Left cardiac atrium (tissue), 4 donors: ENCODE results near the gene SPDEF. TPM values are rescaled to one million over a fixed set of nuclear protein-coding genes. Genes with fewer than 3 reads are reported as not detected.

ENCODE experiments used
- ATAC-seq, 2 donors: fragments of 200-7000 bp; cut with Tn5 transposase; one replicate each; pipeline ENCODE4 v1.9.1; 2020; ENCODE audit warnings: mild to moderate bottlenecking in 2 of 2, moderate library complexity in 2 of 2
- DNase-seq: peaks from one replicate; pipeline ENCODE4 v3.0.0-alpha.2; 2020
- intact Hi-C, 2 donors: fragments of 100-400 bp; cut with DNase I; formaldehyde crosslinking; loops; one replicate each; pipeline versions ENCODE4 v1.14.1 to v1.15.1; 2022 to 2023
- total RNA-seq, 2 donors: library from RNA; stranded (reverse); fragmentation: NEBNext Ultra II Directional; extraction: Animal tissue kit (Norgen Biotek cat#: 25700); gene quantifications; one replicate each; pipeline ENCODE4 v1.2.1, GENCODE V29; 2021
- donor health status: DM: no; HTN: yes; CAD: no.
- donor health status: DM: no; HTN: yes; CAD: no; lungs with severe emphysema.
- donor health status: DM: yes; HTN: yes; CAD: no.
- donor health status: Dilated cardiomyopathy.

SPDEF gene
- total RNA-seq, 2 donors from 2014 or later, result 0.16 TPM; not detected in 1

- no peak for ATAC-seq
- DNase-seq, result no peak
- intact Hi-C loops, result no loop called here
Observed at GRCh38 chr6:34552620-34553019, 3.5 kb downstream of the SPDEF start.

DNA sequence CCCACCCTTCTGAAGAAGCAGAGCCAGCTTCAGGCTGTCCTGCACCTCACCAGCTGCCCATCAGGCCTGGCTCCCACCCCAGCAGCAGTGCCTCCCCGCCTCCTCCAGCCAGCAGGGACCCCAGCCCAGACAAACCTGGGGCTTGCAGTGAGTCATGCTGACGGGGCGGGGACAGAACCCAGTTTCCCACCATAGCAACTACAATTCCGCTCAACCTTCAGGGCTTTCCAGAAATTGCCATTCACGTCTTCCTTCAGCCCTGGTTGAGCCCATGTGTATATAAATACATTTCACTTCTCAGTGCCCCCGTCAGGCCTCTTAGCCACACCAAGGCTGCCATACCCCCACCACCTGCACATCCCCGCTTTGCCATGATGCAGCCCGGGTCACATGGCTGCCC, 4.4 kb downstream of the SPDEF start:
- ATAC-seq, result no peak
- intact Hi-C loops, result no loop called here

DNA sequence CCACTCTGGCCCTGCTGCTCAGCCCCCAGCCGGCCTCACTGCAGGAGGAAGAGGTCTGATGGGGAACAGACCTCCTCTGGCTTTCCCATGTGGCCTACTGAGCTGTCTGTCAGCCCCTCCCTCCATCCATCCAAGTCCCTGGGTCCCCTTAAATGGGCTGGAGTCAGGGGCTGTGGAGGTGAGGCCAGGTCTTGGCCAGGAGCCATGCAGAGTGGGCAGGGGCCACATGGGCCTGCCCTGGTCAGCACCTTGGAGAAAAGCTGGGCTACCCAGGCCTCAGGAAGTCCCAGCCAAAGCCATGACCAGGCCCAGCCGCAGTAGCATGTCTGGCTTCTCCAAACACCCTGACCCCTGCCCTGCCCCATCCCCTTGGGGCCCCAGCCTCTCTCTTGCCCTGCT, 6.3 kb downstream of the SPDEF start:
- no peak for ATAC-seq
- intact Hi-C loops, result no loop called here

More for the DNA sequence above, 4.4 kb downstream of the SPDEF start:
- DNase-seq, result no peak

DNA sequence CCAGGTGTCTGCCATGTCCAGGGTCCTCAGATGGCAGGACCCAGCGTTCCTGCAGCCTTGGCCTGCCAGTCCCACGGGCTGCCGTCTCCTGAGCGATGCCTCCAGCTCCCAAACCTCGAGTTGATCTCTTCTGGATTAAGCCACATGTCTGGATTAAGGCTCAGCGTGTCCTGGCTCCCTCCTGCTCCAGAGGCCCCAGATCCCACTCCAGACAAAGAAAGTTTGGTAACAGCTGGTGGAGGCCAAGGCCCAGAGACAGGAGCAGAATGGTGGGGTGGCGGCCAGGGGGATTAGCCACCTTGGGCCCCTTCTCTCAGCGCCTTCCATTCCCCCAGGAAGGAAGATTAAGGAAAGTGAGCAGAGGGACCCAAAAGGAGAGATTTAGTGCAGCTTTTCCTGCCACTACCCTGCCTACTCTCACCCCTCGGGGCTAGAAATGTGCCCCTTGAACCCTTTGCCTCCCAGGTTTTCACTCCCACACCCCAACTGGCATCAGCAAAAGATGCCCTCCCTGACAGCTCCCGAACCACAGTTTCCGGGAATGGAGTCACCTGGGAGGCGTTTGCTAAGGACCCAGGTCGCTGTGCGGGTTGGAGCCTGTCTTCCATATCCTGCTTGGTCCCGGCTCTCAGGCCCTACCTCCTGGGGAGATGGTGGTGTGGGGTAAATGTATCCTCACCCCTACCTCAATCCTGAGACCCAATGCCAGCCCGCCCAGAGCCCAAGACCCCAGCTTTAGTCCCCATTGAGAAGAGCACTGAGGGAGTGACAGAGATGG, 6.9 kb downstream of the SPDEF start:
- DNase-seq (no peak), ATAC-seq (no peak)
- intact Hi-C loops, result no loop called here

More for the DNA sequence above, 6.3 kb downstream of the SPDEF start:
- no peak for DNase-seq

DNA sequence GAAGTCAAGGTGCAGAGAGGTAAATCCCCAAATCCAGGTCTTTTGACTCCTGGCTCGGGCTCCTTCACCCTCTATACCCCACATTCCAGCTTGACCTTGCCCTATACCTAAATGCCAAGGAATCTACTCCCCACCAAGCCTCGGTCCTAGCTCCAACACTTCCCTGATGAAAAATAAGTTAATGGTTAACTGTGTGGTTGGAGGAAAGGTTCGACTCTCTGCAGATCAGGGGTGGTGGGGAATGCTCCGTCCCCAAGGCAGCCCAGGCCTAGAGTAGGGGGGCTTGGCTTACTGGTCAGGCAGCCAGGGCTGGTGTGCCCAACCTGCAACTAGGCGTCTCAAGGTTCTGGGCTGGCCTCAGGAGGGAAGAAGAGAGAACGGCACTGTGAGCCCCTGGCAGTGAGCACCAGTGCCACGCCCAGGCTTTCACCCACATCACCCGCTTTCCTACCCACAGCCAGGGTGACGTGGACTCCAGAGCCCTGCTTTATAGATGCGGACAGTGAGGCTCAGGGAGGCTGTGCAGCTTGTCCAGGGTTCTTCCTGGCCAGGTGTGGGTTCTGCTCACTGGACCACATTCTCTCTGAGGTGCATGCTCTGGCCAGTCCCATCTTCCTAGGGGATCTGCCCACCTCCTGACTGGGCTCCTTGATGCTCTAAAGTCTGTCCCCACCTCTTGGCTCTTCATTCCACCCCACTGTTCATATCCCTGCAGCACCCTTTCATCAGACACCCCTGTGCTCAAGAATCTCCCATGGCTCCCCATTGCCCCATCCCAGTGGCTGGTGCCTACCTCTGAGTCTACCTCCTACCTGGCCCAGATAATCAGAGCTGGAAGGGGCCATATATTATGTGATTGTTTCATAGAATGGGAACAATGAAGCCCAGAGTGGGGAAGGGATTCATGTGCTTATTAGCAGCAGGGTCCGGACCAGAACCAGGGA, 8.2 kb downstream of the SPDEF start:
- no peak for DNase-seq
- intact Hi-C loops, result no loop called here
- no peak for ATAC-seq

DNA sequence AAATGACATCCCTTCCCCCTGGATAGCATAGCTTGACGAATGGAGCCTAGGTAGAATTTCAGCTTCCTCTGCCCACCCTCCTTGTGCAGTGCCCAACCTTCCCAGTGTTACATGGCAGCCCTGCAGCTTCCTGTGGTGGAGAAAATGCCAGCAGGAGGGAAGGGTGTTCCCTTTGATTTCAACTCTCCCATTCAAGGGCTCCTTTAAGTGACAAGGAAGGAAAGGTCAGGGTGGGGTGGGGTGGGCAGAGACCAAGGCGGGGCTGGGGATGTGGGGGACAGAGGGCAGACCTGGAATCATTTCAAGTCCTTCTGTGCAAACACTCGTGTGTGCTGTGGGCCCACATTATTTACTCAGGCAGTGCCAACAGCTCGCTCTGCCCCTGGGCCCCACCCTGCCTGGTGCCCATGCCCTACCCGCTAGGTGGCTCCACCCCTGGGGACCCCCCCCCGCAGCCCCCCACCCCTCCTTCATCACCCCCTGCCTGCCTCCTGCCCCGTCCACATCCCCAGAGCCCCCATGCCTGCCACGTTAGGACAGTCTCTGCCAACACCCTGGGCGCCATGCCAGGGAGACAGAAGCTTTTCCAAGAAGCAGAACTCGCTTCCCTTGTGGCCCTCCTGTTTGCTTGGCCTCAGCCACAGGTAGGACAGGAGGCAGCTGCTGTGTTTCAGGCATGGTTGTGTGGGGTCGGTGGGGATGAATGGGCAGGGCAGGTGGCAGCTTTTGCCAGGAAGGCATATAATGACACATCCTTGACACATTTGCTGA, 9.4 kb downstream of the SPDEF start:
- ATAC-seq (peak; percentile 36 to 43), DNase-seq (peak; percentile 64)
- intact Hi-C loops, result no loop called here

DNA sequence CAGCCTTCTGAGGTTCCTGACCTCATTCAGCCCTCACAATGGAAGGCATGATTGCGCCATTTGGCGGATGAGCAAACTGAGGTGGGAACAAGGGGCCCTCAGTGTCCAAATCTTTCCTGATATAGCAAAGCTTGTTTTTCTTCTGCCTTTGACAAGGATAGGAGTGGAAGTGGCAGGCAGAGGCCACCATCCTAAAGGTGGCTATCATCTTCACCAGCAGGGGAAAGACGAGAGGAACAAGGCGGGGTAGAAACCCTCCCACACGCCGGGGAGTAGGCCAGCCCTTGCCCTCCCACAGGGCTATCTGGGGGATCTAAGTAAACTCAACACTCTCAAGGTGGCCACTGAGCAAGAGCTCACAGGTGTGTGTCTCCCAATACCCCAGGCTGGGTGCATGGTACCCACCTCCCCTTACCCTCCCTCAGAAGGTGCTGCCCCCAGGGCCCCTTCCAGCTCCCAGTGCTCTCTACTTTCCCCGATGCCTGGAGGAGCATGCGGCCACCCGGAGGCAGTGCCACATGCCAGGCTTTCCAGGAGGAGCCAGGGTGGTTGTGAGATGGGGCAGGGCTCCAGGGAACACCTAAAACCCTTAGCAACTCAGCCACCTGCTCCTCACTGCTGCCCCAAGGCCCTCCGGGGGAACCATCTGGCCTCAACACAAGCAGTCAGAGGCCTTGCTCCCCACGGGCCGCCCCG, 11.2 kb downstream of the SPDEF start:
- DNase-seq (no peak), ATAC-seq (no peak)
- intact Hi-C loops, result no loop called here

DNA sequence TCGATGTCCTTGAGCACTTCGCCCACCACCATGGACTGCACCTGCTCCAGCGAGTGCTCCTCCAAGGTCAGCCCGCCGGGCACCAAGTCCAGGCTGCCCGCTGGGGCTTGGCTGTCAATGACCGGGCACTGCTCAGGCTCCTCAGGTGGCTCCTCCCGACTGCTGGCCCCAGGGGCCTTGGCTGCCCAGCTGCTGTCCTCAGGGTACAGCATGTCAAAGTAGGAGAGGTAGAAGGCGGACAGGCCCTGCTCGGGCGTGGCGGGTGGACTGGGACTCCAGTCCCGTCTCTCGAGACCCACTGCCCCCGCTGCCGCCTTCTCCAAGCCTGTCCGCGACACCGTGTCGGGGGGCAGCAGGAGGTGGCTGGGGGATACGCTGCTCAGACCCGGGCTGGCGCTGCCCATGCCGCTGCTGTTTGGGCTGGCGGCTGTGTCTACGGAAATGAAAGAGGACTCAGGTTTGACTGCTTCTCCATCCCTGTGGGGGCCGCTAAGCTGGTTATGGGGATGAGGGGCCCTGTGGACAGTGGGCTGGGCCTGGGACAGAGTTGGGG, 12.0 kb downstream of the SPDEF start:
- DNase-seq (no peak), ATAC-seq (no peak)
- intact Hi-C loops, result no loop called here

- DNase-seq (no peak), ATAC-seq (no peak)
- intact Hi-C loops, result no loop called here
Observed at GRCh38 chr6:34543421-34543820, 12.7 kb downstream of the SPDEF start.

GRCh38 chr6:34540841-34541240, 15.3 kb downstream of the SPDEF start:
- DNase-seq (no peak), ATAC-seq (no peak)
- intact Hi-C loops, result no loop called here

- no peak for DNase-seq
- intact Hi-C loops, result no loop called here
- no peak for ATAC-seq
Observed at GRCh38 chr6:34540222-34540621, 15.9 kb downstream of the SPDEF start.

DNA sequence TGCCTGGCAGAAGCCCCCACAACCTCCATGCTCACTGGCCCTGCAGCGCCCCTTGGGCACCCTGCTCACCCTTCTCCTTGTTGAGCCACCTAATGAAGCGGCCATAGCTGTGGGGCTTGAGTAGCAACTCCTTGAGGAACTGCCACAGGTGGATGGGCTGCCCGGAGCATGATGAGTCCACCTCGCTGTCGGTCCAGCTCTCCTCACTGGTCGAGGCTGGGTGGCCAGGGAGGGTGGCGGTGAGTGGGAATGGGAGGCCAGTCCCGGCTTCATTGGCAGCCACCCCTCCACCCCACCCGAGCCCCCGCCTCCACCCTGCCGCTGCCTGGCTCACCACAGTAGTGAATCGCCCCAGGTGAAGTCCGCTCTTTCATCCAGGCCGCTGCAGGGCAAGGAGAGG, 16.9 kb downstream of the SPDEF start:
- ATAC-seq (no peak), DNase-seq (no peak)
- intact Hi-C loops, result no loop called here

DNA sequence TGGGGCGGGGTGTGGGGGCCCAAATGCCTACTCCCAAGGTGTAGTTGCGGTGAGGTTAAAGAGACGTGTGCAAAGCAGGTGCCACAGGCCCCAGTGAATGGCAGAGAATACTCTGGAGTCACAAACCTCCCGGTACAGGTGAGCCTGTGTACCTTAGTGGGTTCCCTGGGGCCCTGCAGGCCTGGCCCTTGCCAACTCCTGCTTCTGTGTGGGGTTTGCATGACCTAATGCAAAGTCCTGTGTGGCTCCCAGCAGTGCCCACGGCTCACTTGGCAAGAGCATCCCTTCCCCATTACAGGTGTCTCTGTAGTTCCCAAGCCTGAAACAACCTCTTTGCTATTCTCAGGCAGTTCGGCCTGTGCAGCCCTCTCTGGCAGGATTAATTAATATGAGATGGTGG, 17.5 kb downstream of the SPDEF start:
- intact Hi-C loops, result no loop called here
- ATAC-seq (no peak), DNase-seq (no peak)

GRCh38 chr6:34537922-34538550, 18.1 kb downstream of the SPDEF start:
- ATAC-seq, result no peak
- intact Hi-C loops, result no loop called here
- no peak for DNase-seq

GRCh38 chr6:34536959-34537848, 18.9 kb downstream of the SPDEF start:
- ATAC-seq (no peak), DNase-seq (no peak)
- intact Hi-C loops, result no loop called here

- no peak for ATAC-seq
- DNase-seq, result no peak
- intact Hi-C loops, result no loop called here
Observed at GRCh38 chr6:34536251-34536958, 19.7 kb downstream of the SPDEF start.

GRCh38 chr6:34535646-34536045, 20.5 kb downstream of the SPDEF start:
- DNase-seq, result no peak
- ATAC-seq, result no peak
- intact Hi-C loops, result no loop called here
